Measurements from ENCODE around the gene ZBTB20.

The ZBTB20 gene

DNA sequence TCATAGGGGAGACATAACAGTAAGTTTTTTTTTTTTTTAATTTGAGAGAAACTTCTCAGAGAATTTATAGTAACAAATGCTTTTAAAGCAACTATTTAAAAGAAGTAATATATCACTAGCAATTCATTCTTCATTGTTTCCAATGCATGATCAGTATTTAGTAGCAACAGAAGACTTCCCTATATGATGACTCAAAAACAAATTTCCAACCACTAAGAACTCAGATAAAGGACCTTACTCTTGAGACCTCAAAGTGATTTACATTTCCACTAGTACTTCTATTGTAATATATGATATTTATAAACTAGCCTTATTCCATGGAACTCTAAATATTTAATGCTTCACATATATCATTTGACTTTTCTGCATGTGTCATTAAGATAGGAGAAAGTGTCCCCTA lies 356.3 kb downstream of the ZBTB20 start:
- no peaks in the 10 kb centered on the region for H3K36me3 ChIP-seq (ENCODE audit: control insufficient read depth in 4 of 4, insufficient read depth in 4 of 4, low read length in 3 of 4)
- ChIA-PET POLR2A (no interaction called here), CTCF (no interaction called here)
- H3K27me3 ChIP-seq (replicated peaks in 2 of 5; ENCODE audit: control insufficient read depth in 4 of 5, insufficient read depth in 5 of 5, low read length in 4 of 5): no peaks in the 10 kb centered on the region
- H3K4me1 ChIP-seq (ENCODE audit: control extremely low read depth in 1 of 4, control insufficient read depth in 4 of 4, insufficient read depth in 4 of 4, low read length in 3 of 4): no peaks in the 10 kb centered on the region
- no peak overlapping the region for H3K27ac ChIP-seq (ENCODE audit: insufficient read depth in 1 of 2, low read depth in 1 of 2, low read length in 2 of 2, poor library complexity in 1 of 2, severe bottlenecking in 2 of 2)
- DNase-seq: peak in 1 of 3 donors; percentile 30
- H3K4me3 ChIP-seq (ENCODE audit: control insufficient read depth in 1 of 7, extremely low read depth in 1 of 7, insufficient read depth in 4 of 7, low read depth in 2 of 7, low read length in 6 of 7): no peak overlapping the region
- no peaks in the 10 kb centered on the region for H3K9me3 ChIP-seq (ENCODE audit: control extremely low read depth in 1 of 5, control insufficient read depth in 4 of 5, insufficient read depth in 2 of 5, low read depth in 1 of 5, low read length in 4 of 5)

DNA sequence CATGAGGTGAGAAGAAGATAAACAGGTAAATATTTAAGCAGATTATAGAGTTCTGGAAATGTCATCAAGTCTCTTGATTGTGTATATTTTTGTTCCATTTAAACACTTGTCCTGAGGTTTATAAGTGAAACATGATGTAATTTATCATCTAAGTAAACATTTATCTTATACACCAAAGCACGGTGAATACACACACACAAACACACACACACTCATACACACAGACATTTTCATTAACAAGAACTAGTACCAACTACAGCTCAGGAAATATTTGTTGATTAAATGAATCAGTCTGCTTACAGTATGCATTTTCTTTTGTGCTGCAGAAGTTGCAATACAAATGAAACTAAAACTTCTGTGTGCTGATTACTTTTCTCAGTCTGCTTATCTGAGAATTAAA lies 357.3 kb downstream of the ZBTB20 start:
- ChIA-PET POLR2A (no interaction called here), CTCF (interaction anchor here (1.0 kb wide), 2 partner anchors 14 to 266 kb away, joined by 3 to 4 read pairs; no protein-coding TSS in a partner anchor)
- Histone ChIP-seq H3K27me3 (replicated peaks in 2 of 5; ENCODE audit: control insufficient read depth in 4 of 5, insufficient read depth in 5 of 5, low read length in 4 of 5) (no peaks in the 10 kb centered on the region), H3K27ac (ENCODE audit: insufficient read depth in 1 of 2, low read depth in 1 of 2, low read length in 2 of 2, poor library complexity in 1 of 2, severe bottlenecking in 2 of 2) (no peak overlapping the region), H3K9me3 (ENCODE audit: control extremely low read depth in 1 of 5, control insufficient read depth in 4 of 5, insufficient read depth in 2 of 5, low read depth in 1 of 5, low read length in 4 of 5) (no peaks in the 10 kb centered on the region), H3K4me3 (ENCODE audit: control insufficient read depth in 1 of 7, extremely low read depth in 1 of 7, insufficient read depth in 4 of 7, low read depth in 2 of 7, low read length in 6 of 7) (no peak overlapping the region), H3K36me3 (ENCODE audit: control insufficient read depth in 4 of 4, insufficient read depth in 4 of 4, low read length in 3 of 4) (no peaks in the 10 kb centered on the region), H3K4me1 (ENCODE audit: control extremely low read depth in 1 of 4, control insufficient read depth in 4 of 4, insufficient read depth in 4 of 4, low read length in 3 of 4) (no peaks in the 10 kb centered on the region)
- no CpG with 5 or more reads among the region's 1 CpG for WGBS (ENCODE audit: insufficient coverage)
- DNase-seq: no peak

- peaks cover 0 to 11% (median 4%) of the 10 kb centered on the region in 5 experiments for H3K9me3 ChIP-seq (ENCODE audit: control extremely low read depth in 1 of 5, control insufficient read depth in 4 of 5, insufficient read depth in 2 of 5, low read depth in 1 of 5, low read length in 4 of 5)
- no peak overlapping the region for H3K4me3 ChIP-seq (ENCODE audit: control insufficient read depth in 1 of 7, extremely low read depth in 1 of 7, insufficient read depth in 4 of 7, low read depth in 2 of 7, low read length in 6 of 7)
- H3K27ac ChIP-seq (ENCODE audit: insufficient read depth in 1 of 2, low read depth in 1 of 2, low read length in 2 of 2, poor library complexity in 1 of 2, severe bottlenecking in 2 of 2): no peak overlapping the region
- no CpG with 5 or more reads among the region's 2 CpGs for WGBS (ENCODE audit: insufficient coverage)
- peak in 2 of 3 donors; percentile 33 to 49 for DNase-seq
- POLR2A ChIA-PET: no interaction called here
- CTCF ChIA-PET: interaction anchor here (0.8 to 1.0 kb wide), 3 partner anchors 11 to 14 kb away, joined by 3 to 4 read pairs (median 3); no protein-coding TSS in a partner anchor
- no peaks in the 10 kb centered on the region for H3K27me3 ChIP-seq (replicated peaks in 2 of 5; ENCODE audit: control insufficient read depth in 4 of 5, insufficient read depth in 5 of 5, low read length in 4 of 5)
- H3K36me3 ChIP-seq (ENCODE audit: control insufficient read depth in 4 of 4, insufficient read depth in 4 of 4, low read length in 3 of 4): peaks cover 0 to 4% (median 1%) of the 10 kb centered on the region in 4 experiments
- H3K4me1 ChIP-seq (ENCODE audit: control extremely low read depth in 1 of 4, control insufficient read depth in 4 of 4, insufficient read depth in 4 of 4, low read length in 3 of 4): no peaks in the 10 kb centered on the region
Observed at GRCh38 chr3:114775395-114775794, 371.7 kb downstream of the ZBTB20 start.

GRCh38 chr3:114770874-114771273 lies 376.2 kb downstream of the ZBTB20 start:
- H3K27ac ChIP-seq (ENCODE audit: insufficient read depth in 1 of 2, low read depth in 1 of 2, low read length in 2 of 2, poor library complexity in 1 of 2, severe bottlenecking in 2 of 2): no peak overlapping the region
- POLR2A ChIA-PET: no interaction called here
- H3K4me1 ChIP-seq (ENCODE audit: control extremely low read depth in 1 of 4, control insufficient read depth in 4 of 4, insufficient read depth in 4 of 4, low read length in 3 of 4): no peaks in the 10 kb centered on the region
- H3K9me3 ChIP-seq (ENCODE audit: control extremely low read depth in 1 of 5, control insufficient read depth in 4 of 5, insufficient read depth in 2 of 5, low read depth in 1 of 5, low read length in 4 of 5): peaks cover 0 to 11% (median 4%) of the 10 kb centered on the region in 5 experiments
- CTCF ChIA-PET: no interaction called here
- DNase-seq: no peak
- no peaks in the 10 kb centered on the region for H3K27me3 ChIP-seq (replicated peaks in 2 of 5; ENCODE audit: control insufficient read depth in 4 of 5, insufficient read depth in 5 of 5, low read length in 4 of 5)
- H3K36me3 ChIP-seq (ENCODE audit: control insufficient read depth in 4 of 4, insufficient read depth in 4 of 4, low read length in 3 of 4): peaks cover 0 to 2% (median 0%) of the 10 kb centered on the region in 4 experiments
- no peak overlapping the region for H3K4me3 ChIP-seq (ENCODE audit: control insufficient read depth in 1 of 7, extremely low read depth in 1 of 7, insufficient read depth in 4 of 7, low read depth in 2 of 7, low read length in 6 of 7)
- WGBS (ENCODE audit: insufficient coverage): 100% methylated on average over 1 of the region's 2 CpGs

GRCh38 chr3:114764056-114764492 lies 383.0 kb downstream of the ZBTB20 start:
- no peaks in the 10 kb centered on the region for H3K27me3 ChIP-seq (replicated peaks in 2 of 5; ENCODE audit: control insufficient read depth in 4 of 5, insufficient read depth in 5 of 5, low read length in 4 of 5)
- WGBS (ENCODE audit: insufficient coverage): 38% methylated on average over 3 of the region's 4 CpGs
- CTCF ChIA-PET: interaction anchor here (0.8 kb wide), 1 partner anchor 11 kb away, joined by 3 read pairs; no protein-coding TSS in a partner anchor
- peaks cover 0 to 17% (median 3%) of the 10 kb centered on the region in 4 experiments for H3K4me1 ChIP-seq (ENCODE audit: control extremely low read depth in 1 of 4, control insufficient read depth in 4 of 4, insufficient read depth in 4 of 4, low read length in 3 of 4)
- POLR2A ChIA-PET: no interaction called here
- H3K27ac ChIP-seq (ENCODE audit: insufficient read depth in 1 of 2, low read depth in 1 of 2, low read length in 2 of 2, poor library complexity in 1 of 2, severe bottlenecking in 2 of 2): no peak overlapping the region
- DNase-seq: peak in 2 of 3 donors; percentile 18 to 40
- H3K9me3 ChIP-seq (ENCODE audit: control extremely low read depth in 1 of 5, control insufficient read depth in 4 of 5, insufficient read depth in 2 of 5, low read depth in 1 of 5, low read length in 4 of 5): no peaks in the 10 kb centered on the region
- no peaks in the 10 kb centered on the region for H3K36me3 ChIP-seq (ENCODE audit: control insufficient read depth in 4 of 4, insufficient read depth in 4 of 4, low read length in 3 of 4)
- H3K4me3 ChIP-seq (ENCODE audit: control insufficient read depth in 1 of 7, extremely low read depth in 1 of 7, insufficient read depth in 4 of 7, low read depth in 2 of 7, low read length in 6 of 7): no peak overlapping the region

- POLR2A ChIA-PET: no interaction called here
- Histone ChIP-seq H3K9me3 (ENCODE audit: control extremely low read depth in 1 of 5, control insufficient read depth in 4 of 5, insufficient read depth in 2 of 5, low read depth in 1 of 5, low read length in 4 of 5) (no peaks in the 10 kb centered on the region), H3K27me3 (replicated peaks in 2 of 5; ENCODE audit: control insufficient read depth in 4 of 5, insufficient read depth in 5 of 5, low read length in 4 of 5) (no peaks in the 10 kb centered on the region), H3K27ac (ENCODE audit: insufficient read depth in 1 of 2, low read depth in 1 of 2, low read length in 2 of 2, poor library complexity in 1 of 2, severe bottlenecking in 2 of 2) (no peak overlapping the region), H3K4me1 (ENCODE audit: control extremely low read depth in 1 of 4, control insufficient read depth in 4 of 4, insufficient read depth in 4 of 4, low read length in 3 of 4) (peaks cover 0 to 20% (median 3%) of the 10 kb centered on the region in 4 experiments), H3K36me3 (ENCODE audit: control insufficient read depth in 4 of 4, insufficient read depth in 4 of 4, low read length in 3 of 4) (no peaks in the 10 kb centered on the region), H3K4me3 (ENCODE audit: control insufficient read depth in 1 of 7, extremely low read depth in 1 of 7, insufficient read depth in 4 of 7, low read depth in 2 of 7, low read length in 6 of 7) (no peak overlapping the region)
- 100% methylated on average over 1 of the region's 1 CpG for WGBS (ENCODE audit: insufficient coverage)
- no peak for DNase-seq
- CTCF ChIA-PET: no interaction called here
Observed at GRCh38 chr3:114762144-114762543, 384.9 kb downstream of the ZBTB20 start.

DNA sequence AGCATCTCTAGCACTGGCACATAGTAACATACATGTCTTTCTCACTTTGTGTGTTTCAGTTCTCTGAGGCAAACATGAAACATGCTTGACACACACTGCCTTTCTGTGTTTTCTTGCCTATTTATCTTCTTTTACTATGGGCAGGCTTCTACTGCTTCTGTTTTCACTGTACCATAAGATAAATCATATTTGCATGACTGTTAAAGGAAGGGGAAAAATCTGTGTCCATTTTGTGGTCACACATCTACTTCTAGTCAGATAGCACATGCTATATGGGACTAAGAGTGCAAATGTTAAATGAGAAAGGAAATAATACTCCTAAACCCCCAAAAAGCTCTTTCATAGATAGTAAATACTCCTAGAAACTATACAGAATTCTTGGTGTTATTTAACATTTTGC lies 386.4 kb downstream of the ZBTB20 start:
- Histone ChIP-seq H3K9me3 (ENCODE audit: control extremely low read depth in 1 of 5, control insufficient read depth in 4 of 5, insufficient read depth in 2 of 5, low read depth in 1 of 5, low read length in 4 of 5) (no peaks in the 10 kb centered on the region), H3K27ac (ENCODE audit: insufficient read depth in 1 of 2, low read depth in 1 of 2, low read length in 2 of 2, poor library complexity in 1 of 2, severe bottlenecking in 2 of 2) (no peak overlapping the region), H3K36me3 (ENCODE audit: control insufficient read depth in 4 of 4, insufficient read depth in 4 of 4, low read length in 3 of 4) (no peaks in the 10 kb centered on the region), H3K4me1 (ENCODE audit: control extremely low read depth in 1 of 4, control insufficient read depth in 4 of 4, insufficient read depth in 4 of 4, low read length in 3 of 4) (peaks cover 0 to 20% (median 3%) of the 10 kb centered on the region in 4 experiments), H3K4me3 (ENCODE audit: control insufficient read depth in 1 of 7, extremely low read depth in 1 of 7, insufficient read depth in 4 of 7, low read depth in 2 of 7, low read length in 6 of 7) (no peak overlapping the region), H3K27me3 (replicated peaks in 2 of 5; ENCODE audit: control insufficient read depth in 4 of 5, insufficient read depth in 5 of 5, low read length in 4 of 5) (no peaks in the 10 kb centered on the region)
- DNase-seq: peak; percentile 36 to 93 (median 87)
- POLR2A ChIA-PET: no interaction called here
- CTCF ChIA-PET: no interaction called here

All from common myeloid progenitor, CD34-positive (primary cell).